Cardiac septum (tissue), 1 donor: ENCODE data around the gene ELP6. TPM values are rescaled to one million over a fixed set of nuclear protein-coding genes. Genes with fewer than 3 reads are reported as not detected.
A peak's percentile ranks its signal among the peaks of the same experiment; 100 is the strongest.
"Not testable (repeated sequence)": the region's sequence is repeated elsewhere in the genome, so short reads cannot be mapped to it uniquely, and the experiment has no call there.

Experiments
- DNase-seq: peaks from one replicate; pipeline ENCODE4 v3.0.0-alpha.2; 2020; ENCODE audit warnings: low spot score
- intact Hi-C: fragments of 100-400 bp; cut with DNase I; formaldehyde crosslinking; loops from one replicate; pipeline ENCODE4 v1.14.0; 2022
- total RNA-seq: library from RNA; stranded (reverse); fragmentation: NEBNext Ultra II Directional; extraction: Animal tissue kit (Norgen Biotek cat#: 25700); gene quantifications from one replicate; pipeline ENCODE4 v1.2.1, GENCODE V29; 2021
- donor health status: DM: no; HTN: no; CAD: no.

Gene ELP6
- total RNA-seq, 1 donor from 2014 or later = 15.8 TPM

- intact Hi-C loops = loop anchor here (10.0 kb wide), 1 partner anchor 639 kb away; no protein-coding TSS in a partner anchor
- DNase-seq = no peak
These were observed 2.4 kb upstream of the ELP6 start for GRCh38 chr3:47515864-47516319.

GRCh38 chr3:47515100-47515499 is 1.6 kb upstream of the ELP6 start:
- no peak for DNase-seq
- intact Hi-C loops = loop anchor here (10.0 kb wide), 1 partner anchor 640 kb away; no protein-coding TSS in a partner anchor

GRCh38 chr3:47512416-47513124 is 942 bp downstream of the ELP6 start:
- intact Hi-C loops = loop anchor here (5.0 to 10.0 kb wide), 2 partner anchors 290 to 642 kb away; partner anchors contain the start of gene DHX30
- no peak for DNase-seq

GRCh38 chr3:47505267-47505666 is 8.2 kb downstream of the ELP6 start:
- intact Hi-C loops, DNase-seq: not testable (repeated sequence)

- DNase-seq = no peak
- intact Hi-C loops = no loop called here
These were observed 9.4 kb downstream of the ELP6 start for GRCh38 chr3:47504113-47504512.

GRCh38 chr3:47503033-47503432 is 10.5 kb downstream of the ELP6 start:
- DNase-seq = no peak

GRCh38 chr3:47496892-47497291 is 16.6 kb downstream of the ELP6 start:
- intact Hi-C loops = no loop called here
- no peak for DNase-seq

More at GRCh38 chr3:47503033-47503432, 10.5 kb downstream of the ELP6 start:
- intact Hi-C loops = no loop called here

GRCh38 chr3:47495886-47496285 is 17.6 kb downstream of the ELP6 start:
- intact Hi-C loops = no loop called here
- DNase-seq = peak; percentile 20

- intact Hi-C loops = no loop called here
These were observed 18.4 kb downstream of the ELP6 start for GRCh38 chr3:47495111-47495510.

GRCh38 chr3:47491777-47492176 is 21.7 kb downstream of the ELP6 start:
- intact Hi-C loops = no loop called here
- DNase-seq = no peak

More at GRCh38 chr3:47495111-47495510, 18.4 kb downstream of the ELP6 start:
- DNase-seq = no peak

- intact Hi-C loops = no loop called here
- no peak for DNase-seq
These were observed 22.3 kb downstream of the ELP6 start for GRCh38 chr3:47491186-47491585.

- intact Hi-C loops = no loop called here
These were observed 26.2 kb downstream of the ELP6 start for GRCh38 chr3:47487265-47487664.

GRCh38 chr3:47485812-47486211 is 27.7 kb downstream of the ELP6 start:
- no peak for DNase-seq
- intact Hi-C loops = no loop called here

More at GRCh38 chr3:47487265-47487664, 26.2 kb downstream of the ELP6 start:
- DNase-seq = no peak

- DNase-seq = no peak
- intact Hi-C loops = no loop called here
These were observed 31.1 kb downstream of the ELP6 start for GRCh38 chr3:47482366-47482765.

GRCh38 chr3:47481763-47482162 is 31.7 kb downstream of the ELP6 start:
- intact Hi-C loops, DNase-seq: not testable (repeated sequence)

GRCh38 chr3:47480267-47480666 is 33.2 kb downstream of the ELP6 start:
- DNase-seq, intact Hi-C loops: not testable (repeated sequence)

GRCh38 chr3:47479826-47480160 is 33.7 kb downstream of the ELP6 start:
- DNase-seq = no peak
- intact Hi-C loops = no loop called here

- intact Hi-C loops = no loop called here
These were observed 35.5 kb downstream of the ELP6 start for GRCh38 chr3:47478022-47478421.

GRCh38 chr3:47476644-47477199 is 36.8 kb downstream of the ELP6 start:
- intact Hi-C loops = no loop called here
- DNase-seq = no peak

More at GRCh38 chr3:47478022-47478421, 35.5 kb downstream of the ELP6 start:
- no peak for DNase-seq

- intact Hi-C loops = no loop called here
- DNase-seq = no peak
These were observed 37.2 kb downstream of the ELP6 start for GRCh38 chr3:47476330-47476626.
